PC-3 (cell line): Measurements from ENCODE around the gene VIPR2. TPM values are rescaled to one million over a fixed set of nuclear protein-coding genes. Genes with fewer than 3 reads are reported as not detected.

Source experiments
- ATAC-seq: fragments of 200-7000 bp; cut with Tn5 transposase; 2 replicates; pipeline ENCODE4 v1.9.1; 2020; ENCODE audit warnings: mild to moderate bottlenecking, moderate library complexity
- BruUV-seq: library from RNA; stranded (reverse); fragments of 400-500 nt; replicated peaks from 2 replicates; lab custom pipeline; 2021; lab: Mats Ljungman, UMichigan
- CTCF ChIA-PET: fragments of 300-600 bp; sonication (Branson Sonifier 250); formaldehyde crosslinking; loops from one replicate; lab custom pipeline; 2022; ENCODE audit warnings: antibody characterized with exemption; lab: Charles Lee
- POLR2A ChIA-PET: fragments of 300-600 bp; sonication (Branson Sonifier 250); formaldehyde crosslinking; loops from one replicate; lab custom pipeline; 2022; ENCODE audit warnings: antibody characterized with exemption; ENCODE audit not compliant: unreplicated experiment; lab: Charles Lee
- DNase-seq: peaks from one replicate; pipeline ENCODE4 v3.0.0-alpha.2; 2015
- H2AFZ ChIP-seq: fragments of 300-600 bp; sonication (generic); 2 replicates; pipeline ENCODE4 v1.6.0; 2016; ENCODE audit warnings: antibody characterized with exemption, low read length
- H3F3A ChIP-seq: fragments of 300-600 bp; sonication (generic); one replicate; pipeline ENCODE4 v1.6.0; 2017; ENCODE audit warnings: antibody characterized with exemption, low read length, control low read depth, mild to moderate bottlenecking; ENCODE audit not compliant: unreplicated experiment
- H3K27ac ChIP-seq: fragments of 300-600 bp; sonication (generic); 2 replicates; pipeline ENCODE4 v1.5.1; 2016; ENCODE audit warnings: mild to moderate bottlenecking, low read length
- H3K27me3 ChIP-seq: fragments of 300-600 bp; sonication (generic); 2 replicates; pipeline ENCODE4 v1.6.1; 2016; ENCODE audit warnings: low read length, mixed read lengths
- H3K36me3 ChIP-seq: fragments of 300-600 bp; sonication (generic); 2 replicates; pipeline ENCODE4 v1.6.1; 2016; ENCODE audit warnings: low read depth, mixed run types, low read length, mixed read lengths
- H3K4me1 ChIP-seq: fragments of 300-600 bp; sonication (generic); 2 replicates; pipeline ENCODE4 v1.5.1; 2016; ENCODE audit warnings: low read length; ENCODE audit not compliant: insufficient read depth
- H3K4me2 ChIP-seq: fragments of 300-600 bp; sonication (generic); 2 replicates; pipeline ENCODE4 v1.6.0; 2016; ENCODE audit warnings: low read length
- H3K4me3 ChIP-seq: fragments of 300-600 bp; sonication (generic); 2 replicates; pipeline ENCODE4 v1.5.1; 2016; ENCODE audit warnings: mild to moderate bottlenecking, low read length, mixed read lengths
- H3K79me2 ChIP-seq: fragments of 300-600 bp; sonication (generic); 2 replicates; pipeline ENCODE4 v1.6.1; 2017; ENCODE audit warnings: low read length, mixed read lengths
- H3K9ac ChIP-seq: fragments of 300-600 bp; sonication (generic); 2 replicates; pipeline ENCODE4 v1.6.0; 2016; ENCODE audit warnings: mild to moderate bottlenecking, low read length
- H3K9me2 ChIP-seq: fragments of 300-600 bp; sonication (generic); replicated peaks from 2 replicates; pipeline ENCODE4 v1.6.1; 2016; ENCODE audit warnings: mixed run types, low read length, mixed read lengths
- H3K9me3 ChIP-seq: fragments of 300-600 bp; sonication (generic); 2 replicates; pipeline ENCODE4 v1.6.1; 2016; ENCODE audit warnings: low read length, mixed read lengths
- H4K20me1 ChIP-seq: fragments of 300-600 bp; sonication (generic); 2 replicates; pipeline ENCODE4 v1.6.1; 2016; ENCODE audit warnings: low read length, mixed read lengths
- CTCF ChIP-seq: fragments of 300-600 bp; sonication (generic); conservative IDR thresholded peaks from 2 replicates; pipeline ENCODE4 v1.5.1; 2017; ENCODE audit warnings: antibody characterized with exemption, low read depth, mild to moderate bottlenecking, low read length
- EZH2 ChIP-seq: fragments of 300-600 bp; sonication (generic); IDR thresholded peaks from one replicate; pipeline ENCODE4 v1.6.1; 2017; ENCODE audit warnings: antibody characterized with exemption, mild to moderate bottlenecking, low read length; ENCODE audit not compliant: unreplicated experiment
- EZH2phosphoT487 ChIP-seq: fragments of 300-600 bp; sonication (generic); IDR thresholded peaks from 2 replicates; pipeline ENCODE4 v1.6.1; 2018; ENCODE audit warnings: mild to moderate bottlenecking, antibody characterized with exemption, low read length, borderline replicate concordance
- intact Hi-C: fragments of 100-400 bp; cut with micrococcal nuclease; formaldehyde crosslinking; loops from 2 replicates; pipeline ENCODE4 v1.9.0; 2023
- total RNA-seq: library from RNA; depleted of rRNA; stranded (reverse); fragments of >200 nt; gene quantifications from 2 replicates; pipeline ENCODE4 v1.2.3, GENCODE V29; 2014

Gene VIPR2
- total RNA-seq, 1 experiment from 2014 or later = not detected

GRCh38 chr7:159040912-159041711 lies 103.6 kb downstream of the VIPR2 start:
- POLR2A ChIA-PET = no interaction called here

GRCh38 chr7:159040146-159040545 lies 104.5 kb downstream of the VIPR2 start:
- no peaks in the 10 kb centered on the region for H3K9me2 ChIP-seq
- no peak overlapping the region for H3K4me3 ChIP-seq
- no peak for ATAC-seq
- no peak for DNase-seq
- no peak for TF ChIP-seq EZH2phosphoT487
- TF ChIP-seq EZH2 = no peak
- no peak for TF ChIP-seq CTCF
- H4K20me1 ChIP-seq = no peaks in the 10 kb centered on the region
- ChIA-PET CTCF (no interaction called here), POLR2A (no interaction called here)
- H3K27ac ChIP-seq = no peak overlapping the region
- no peaks in the 10 kb centered on the region for H3K36me3 ChIP-seq
- no peaks in the 10 kb centered on the region for H3F3A ChIP-seq
- H3K9me3 ChIP-seq = no peaks in the 10 kb centered on the region
- peaks cover 20% of the 10 kb centered on the region; the same call in 1 of the 2 replicates for H3K27me3 ChIP-seq
- H3K79me2 ChIP-seq = no peaks in the 10 kb centered on the region
- no TSS peak for BruUV-seq
- H3K4me1 ChIP-seq = peaks cover 14% of the 10 kb centered on the region; the same call in 1 of the 2 replicates
- no peak overlapping the region for H3K9ac ChIP-seq
- no peak overlapping the region for H2AFZ ChIP-seq
- H3K4me2 ChIP-seq = no peak overlapping the region
- intact Hi-C loops = no loop called here

More at GRCh38 chr7:159040912-159041711, 103.6 kb downstream of the VIPR2 start:
- H3K9me2 ChIP-seq = no peaks in the 10 kb centered on the region
- no peak overlapping the region for H3K9ac ChIP-seq
- CTCF ChIA-PET = no interaction called here
- no peak overlapping the region for H3K4me2 ChIP-seq
- H3K79me2 ChIP-seq = no peaks in the 10 kb centered on the region
- H3K4me1 ChIP-seq = peaks cover 14% of the 10 kb centered on the region; the same call in 1 of the 2 replicates
- TF ChIP-seq EZH2phosphoT487 (no peak), EZH2 (no peak), CTCF (no peak)
- H3K27me3 ChIP-seq = peaks cover 21% of the 10 kb centered on the region; the same call in 1 of the 2 replicates
- intact Hi-C loops = no loop called here
- no peak for ATAC-seq
- no peak overlapping the region for H2AFZ ChIP-seq
- no peak for DNase-seq
- BruUV-seq = no TSS peak
- no peak overlapping the region for H3K4me3 ChIP-seq
- no peaks in the 10 kb centered on the region for H3K9me3 ChIP-seq
- no peak overlapping the region for H3K27ac ChIP-seq
- no peaks in the 10 kb centered on the region for H3K36me3 ChIP-seq
- H3F3A ChIP-seq = no peaks in the 10 kb centered on the region
- no peaks in the 10 kb centered on the region for H4K20me1 ChIP-seq

- intact Hi-C loops = no loop called here
- CTCF ChIA-PET = no interaction called here
These were observed 105.0 kb downstream of the VIPR2 start for GRCh38 chr7:159039716-159040115.

More at GRCh38 chr7:159039716-159040115, 105.0 kb downstream of the VIPR2 start:
- DNase-seq = no peak
- no peak overlapping the region for H2AFZ ChIP-seq
- H4K20me1 ChIP-seq = no peaks in the 10 kb centered on the region
- peaks cover 20% of the 10 kb centered on the region; the same call in 1 of the 2 replicates for H3K27me3 ChIP-seq
- H3K4me3 ChIP-seq = no peak overlapping the region
- no peaks in the 10 kb centered on the region for H3K9me3 ChIP-seq
- TF ChIP-seq EZH2phosphoT487 (no peak), EZH2 (no peak), CTCF (no peak)
- H3K36me3 ChIP-seq = no peaks in the 10 kb centered on the region
- POLR2A ChIA-PET = no interaction called here
- H3K27ac ChIP-seq = no peak overlapping the region
- H3K4me1 ChIP-seq = peaks cover 14% of the 10 kb centered on the region; the same call in 1 of the 2 replicates
- no peak overlapping the region for H3K4me2 ChIP-seq
- no peak for ATAC-seq
- H3K9ac ChIP-seq = no peak overlapping the region
- no peaks in the 10 kb centered on the region for H3K79me2 ChIP-seq
- BruUV-seq = no TSS peak
- no peaks in the 10 kb centered on the region for H3F3A ChIP-seq
- H3K9me2 ChIP-seq = no peaks in the 10 kb centered on the region
